ENCODE data around the gene TKTL1.

GRCh38 chrX:154321594-154321993, 26.0 kb downstream of the TKTL1 start:
- no peak for TF ChIP-seq CTCF (conservative IDR thresholded peaks at IDR 0.05; ENCODE audit: low read depth, low read length)
- no peak for TF ChIP-seq EZH2 (IDR thresholded peaks at IDR 0.05; ENCODE audit: borderline replicate concordance, low read depth, low read length, poor library complexity, severe bottlenecking)

Measured in A673 (cell line).